Mucosa of descending colon (tissue), 3 donors: ENCODE measurements around the gene MCTP1. TPM values are rescaled to one million over a fixed set of nuclear protein-coding genes. Genes with fewer than 3 reads are reported as not detected.

Source experiments
- ATAC-seq: fragments of 200-7000 bp; cut with Tn5 transposase; one replicate; pipeline ENCODE4 v1.9.1; 2020; ENCODE audit warnings: mild to moderate bottlenecking, moderate library complexity
- DNase-seq, 3 donors: peaks; one replicate each; pipeline ENCODE4 v3.0.0-alpha.2; 2020
- H3K36me3 ChIP-seq: fragments of 200-600 bp; one replicate; pipeline ENCODE4 v1.8.0; 2021; ENCODE audit warnings: low read depth, mild to moderate bottlenecking
- H3K4me1 ChIP-seq: fragments of 200-600 bp; one replicate; pipeline ENCODE4 v1.8.0; 2021; ENCODE audit warnings: low read depth, mild to moderate bottlenecking
- H3K4me3 ChIP-seq: fragments of 200-600 bp; one replicate; pipeline ENCODE4 v1.8.0; 2021; ENCODE audit warnings: mild to moderate bottlenecking
- H3K9me3 ChIP-seq: fragments of 200-600 bp; one replicate; pipeline ENCODE4 v1.8.0; 2021; ENCODE audit warnings: mild to moderate bottlenecking
- intact Hi-C, 2 donors: fragments of 100-400 bp; cut with DNase I in 1 of 2; cut with micrococcal nuclease in 1 of 2; formaldehyde crosslinking; loops; one replicate each; pipeline versions ENCODE4 v1.11.0 to v1.11.1; 2022; cut with DNase I, micrococcal nuclease
- total RNA-seq, 3 donors: library from RNA; stranded (reverse); fragmentation: NEBNext Ultra II Directional in 2 of 3; extraction: Animal tissue kit (Norgen Biotek cat#: 25700) in 2 of 3; gene quantifications; one replicate each; pipeline versions ENCODE4 v1.2.1 to v1.2.4, GENCODE V29; 2021 to 2023
- TF ChIP-seq, protein P1 (sequence below): fragments of 200-600 bp; IDR thresholded peaks from one replicate; pipeline ENCODE4 v1.8.0; 2022; ENCODE audit warnings: antibody characterized with exemption, mild to moderate bottlenecking
- donor health status: DM: no; HTN: no; CAD: no; lungs with moderate emphysema.
- donor health status: DM: no; HTN: no; CAD: no.
- donor health status: DM: no; HTN: yes; CAD: no.

Gene MCTP1
- total RNA-seq, 3 donors from 2014 or later = 6.8 to 12.3 (median 7.7) TPM

DNA sequence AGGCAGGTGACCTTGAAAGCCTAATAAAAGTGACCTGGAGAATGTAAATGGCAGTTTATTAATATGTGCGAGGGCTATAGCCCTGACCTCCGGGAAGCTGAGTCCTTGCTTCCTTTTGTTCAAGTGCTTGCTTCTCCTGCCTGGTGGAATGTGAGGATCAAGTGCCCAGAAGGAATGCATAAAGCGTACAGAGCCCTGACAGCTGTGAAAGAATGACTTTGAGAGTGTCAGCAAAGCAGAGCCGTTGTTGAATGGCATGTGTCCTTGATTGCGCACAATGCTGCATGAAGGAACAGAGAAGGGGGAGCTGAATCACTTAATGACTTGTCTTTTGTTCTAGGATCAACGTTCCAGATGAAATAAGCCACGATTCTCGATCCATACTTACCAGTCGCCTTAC lies 533.4 kb downstream of the MCTP1 start:
- ATAC-seq = no peak
- TF ChIP-seq, protein P1, sequence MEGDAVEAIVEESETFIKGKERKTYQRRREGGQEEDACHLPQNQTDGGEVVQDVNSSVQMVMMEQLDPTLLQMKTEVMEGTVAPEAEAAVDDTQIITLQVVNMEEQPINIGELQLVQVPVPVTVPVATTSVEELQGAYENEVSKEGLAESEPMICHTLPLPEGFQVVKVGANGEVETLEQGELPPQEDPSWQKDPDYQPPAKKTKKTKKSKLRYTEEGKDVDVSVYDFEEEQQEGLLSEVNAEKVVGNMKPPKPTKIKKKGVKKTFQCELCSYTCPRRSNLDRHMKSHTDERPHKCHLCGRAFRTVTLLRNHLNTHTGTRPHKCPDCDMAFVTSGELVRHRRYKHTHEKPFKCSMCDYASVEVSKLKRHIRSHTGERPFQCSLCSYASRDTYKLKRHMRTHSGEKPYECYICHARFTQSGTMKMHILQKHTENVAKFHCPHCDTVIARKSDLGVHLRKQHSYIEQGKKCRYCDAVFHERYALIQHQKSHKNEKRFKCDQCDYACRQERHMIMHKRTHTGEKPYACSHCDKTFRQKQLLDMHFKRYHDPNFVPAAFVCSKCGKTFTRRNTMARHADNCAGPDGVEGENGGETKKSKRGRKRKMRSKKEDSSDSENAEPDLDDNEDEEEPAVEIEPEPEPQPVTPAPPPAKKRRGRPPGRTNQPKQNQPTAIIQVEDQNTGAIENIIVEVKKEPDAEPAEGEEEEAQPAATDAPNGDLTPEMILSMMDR = no peak
- no peaks in the 10 kb centered on the region for H3K4me1 ChIP-seq

DNA sequence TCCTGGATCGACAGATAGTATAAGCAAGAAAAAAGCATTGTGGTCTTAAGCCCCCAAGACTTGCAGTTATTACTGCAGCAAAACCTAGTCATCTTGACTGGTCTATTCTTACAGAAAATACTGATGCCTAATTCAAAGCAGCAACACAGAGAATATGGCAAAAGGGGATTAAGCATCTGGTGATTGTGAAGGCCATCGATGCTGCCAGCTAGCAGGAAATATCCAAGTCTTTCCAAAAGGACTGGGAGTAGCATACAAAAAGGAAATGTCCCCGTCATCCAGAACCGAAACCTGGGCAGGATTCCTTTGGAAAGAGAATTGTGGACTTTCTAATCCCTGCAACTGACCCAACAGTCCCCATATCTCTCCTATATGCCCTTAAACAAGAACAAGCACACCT lies 534.2 kb downstream of the MCTP1 start:
- no peak overlapping the region for H3K4me3 ChIP-seq
- intact Hi-C loops = no loop called here
- no peak for DNase-seq
- no peaks in the 10 kb centered on the region for H3K9me3 ChIP-seq
- TF ChIP-seq, protein P1 = no peak
- no peaks in the 10 kb centered on the region for H3K4me1 ChIP-seq
- ATAC-seq = no peak
- H3K36me3 ChIP-seq = no peaks in the 10 kb centered on the region

More for the DNA sequence above, 533.4 kb downstream of the MCTP1 start:
- DNase-seq = no peak
- Histone ChIP-seq H3K36me3 (no peaks in the 10 kb centered on the region), H3K4me3 (no peak overlapping the region), H3K9me3 (no peaks in the 10 kb centered on the region)
- intact Hi-C loops = no loop called here

- Histone ChIP-seq H3K9me3 (no peaks in the 10 kb centered on the region), H3K4me1 (no peaks in the 10 kb centered on the region)
Measured at GRCh38 chr5:94749042-94749441, 535.9 kb downstream of the MCTP1 start.

DNA sequence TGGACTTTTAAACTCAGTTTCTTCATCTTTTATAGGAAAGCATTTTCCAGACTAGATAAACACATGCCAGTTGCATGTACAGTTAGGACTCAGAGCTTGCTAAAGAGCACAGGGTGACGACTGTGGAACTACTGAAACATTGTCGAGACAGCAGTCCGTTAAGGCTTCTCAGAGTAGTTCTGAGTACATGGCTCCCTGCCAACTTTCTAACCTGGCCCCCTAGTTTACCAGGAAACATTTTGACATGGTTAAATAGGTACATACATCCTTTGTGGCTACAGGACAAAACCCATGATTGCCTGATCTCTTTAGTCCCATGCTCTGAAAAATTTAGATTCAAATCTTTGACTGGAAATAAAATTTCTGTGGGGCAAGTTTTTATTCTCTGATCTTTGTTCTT lies 536.7 kb downstream of the MCTP1 start:
- Histone ChIP-seq H3K4me1 (no peaks in the 10 kb centered on the region), H3K36me3 (no peaks in the 10 kb centered on the region), H3K9me3 (no peaks in the 10 kb centered on the region), H3K4me3 (no peak overlapping the region)
- ATAC-seq = no peak
- intact Hi-C loops = no loop called here
- DNase-seq = no peak
- TF ChIP-seq, protein P1 = no peak

More at GRCh38 chr5:94749042-94749441, 535.9 kb downstream of the MCTP1 start:
- Histone ChIP-seq H3K36me3 (no peaks in the 10 kb centered on the region), H3K4me3 (no peak overlapping the region)
- intact Hi-C loops = no loop called here
- DNase-seq = no peak
- ATAC-seq = no peak
- TF ChIP-seq, protein P1 = no peak

- no peaks in the 10 kb centered on the region for H3K9me3 ChIP-seq
- no peaks in the 10 kb centered on the region for H3K36me3 ChIP-seq
- no peak for ATAC-seq
- DNase-seq = no peak
- H3K4me3 ChIP-seq = no peak overlapping the region
- no peaks in the 10 kb centered on the region for H3K4me1 ChIP-seq
- intact Hi-C loops = no loop called here
- TF ChIP-seq, protein P1 = no peak
Measured at GRCh38 chr5:94747371-94747770, 537.5 kb downstream of the MCTP1 start.

GRCh38 chr5:94746731-94747124 lies 538.2 kb downstream of the MCTP1 start:
- Histone ChIP-seq H3K4me3 (no peak overlapping the region), H3K4me1 (no peaks in the 10 kb centered on the region), H3K9me3 (no peaks in the 10 kb centered on the region), H3K36me3 (no peaks in the 10 kb centered on the region)
- intact Hi-C loops = no loop called here
- ATAC-seq = no peak
- TF ChIP-seq, protein P1 = no peak
- DNase-seq = no peak
